GM12873 (cell line): ENCODE results near the gene TEX38.

Experiments
- TF ChIP-seq, protein P1 (sequence below): IDR thresholded peaks from 2 replicates; pipeline ENCODE4 v1.5.1; 2012; ENCODE audit warnings: low read depth, mild to moderate bottlenecking, moderate library complexity, low read length, control low read depth; ENCODE audit not compliant: insufficient read depth; ENCODE audit errors: missing control alignments

The TEX38 gene

DNA sequence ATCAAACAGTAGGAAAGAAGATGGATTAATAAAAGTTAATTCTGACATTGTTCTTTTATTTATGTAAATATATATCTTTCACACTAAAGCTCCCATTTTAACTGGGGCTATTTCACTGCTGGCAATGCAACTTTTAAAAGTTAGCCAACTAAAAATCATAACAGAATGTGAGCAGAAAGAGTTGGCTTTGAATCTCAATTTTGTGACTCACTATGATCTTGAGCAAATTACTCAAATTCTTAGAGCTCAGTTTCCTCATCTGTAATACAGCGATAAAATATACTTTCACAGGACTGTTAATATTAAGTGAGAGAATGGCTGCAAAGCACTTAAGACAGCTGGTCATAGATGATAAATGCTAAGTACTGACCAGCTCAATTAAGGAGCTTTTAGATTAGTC lies 36.5 kb downstream of the TEX38 start:
- TF ChIP-seq, protein P1, sequence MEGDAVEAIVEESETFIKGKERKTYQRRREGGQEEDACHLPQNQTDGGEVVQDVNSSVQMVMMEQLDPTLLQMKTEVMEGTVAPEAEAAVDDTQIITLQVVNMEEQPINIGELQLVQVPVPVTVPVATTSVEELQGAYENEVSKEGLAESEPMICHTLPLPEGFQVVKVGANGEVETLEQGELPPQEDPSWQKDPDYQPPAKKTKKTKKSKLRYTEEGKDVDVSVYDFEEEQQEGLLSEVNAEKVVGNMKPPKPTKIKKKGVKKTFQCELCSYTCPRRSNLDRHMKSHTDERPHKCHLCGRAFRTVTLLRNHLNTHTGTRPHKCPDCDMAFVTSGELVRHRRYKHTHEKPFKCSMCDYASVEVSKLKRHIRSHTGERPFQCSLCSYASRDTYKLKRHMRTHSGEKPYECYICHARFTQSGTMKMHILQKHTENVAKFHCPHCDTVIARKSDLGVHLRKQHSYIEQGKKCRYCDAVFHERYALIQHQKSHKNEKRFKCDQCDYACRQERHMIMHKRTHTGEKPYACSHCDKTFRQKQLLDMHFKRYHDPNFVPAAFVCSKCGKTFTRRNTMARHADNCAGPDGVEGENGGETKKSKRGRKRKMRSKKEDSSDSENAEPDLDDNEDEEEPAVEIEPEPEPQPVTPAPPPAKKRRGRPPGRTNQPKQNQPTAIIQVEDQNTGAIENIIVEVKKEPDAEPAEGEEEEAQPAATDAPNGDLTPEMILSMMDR = no peak

DNA sequence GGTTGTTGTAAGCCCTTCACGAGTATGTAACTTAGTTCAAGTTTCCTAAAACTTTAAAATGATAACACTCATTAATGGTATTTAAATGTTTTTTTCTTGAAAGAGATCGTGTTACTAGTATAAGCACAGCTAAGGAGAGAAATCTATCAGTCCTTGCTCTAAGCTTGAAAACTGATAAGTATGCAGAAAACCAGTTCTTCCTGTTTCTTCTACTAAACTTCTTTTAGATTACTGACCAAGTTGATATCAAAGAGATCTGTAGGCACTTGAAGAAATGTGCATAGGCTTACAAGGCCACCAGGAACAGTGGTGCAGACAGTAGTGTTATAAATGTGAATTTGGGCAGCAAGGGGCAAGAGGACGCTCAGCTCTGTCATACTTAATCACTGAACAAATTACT lies 43.3 kb downstream of the TEX38 start:
- TF ChIP-seq, protein P1 = no peak

DNA sequence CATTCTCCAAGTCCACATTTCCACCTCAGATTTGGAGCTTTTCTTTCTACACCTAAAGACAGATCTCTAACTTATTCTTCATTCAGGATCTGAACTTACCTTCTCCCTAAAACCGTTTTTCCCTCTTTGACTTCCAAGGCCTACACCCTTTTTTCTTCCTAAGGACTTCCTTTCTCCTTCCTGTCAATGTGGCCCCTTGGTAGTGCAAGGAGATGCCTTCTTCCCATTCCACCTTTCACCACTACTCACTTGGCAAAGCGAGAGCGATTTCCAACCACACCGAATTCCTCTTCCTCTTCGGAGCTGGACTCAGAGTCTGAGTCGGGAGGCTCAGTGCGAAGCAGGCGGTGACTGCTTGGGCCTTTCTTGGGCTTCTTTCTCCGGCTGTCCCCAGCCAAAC lies 46.0 kb downstream of the TEX38 start:
- TF ChIP-seq, protein P1 = no peak

DNA sequence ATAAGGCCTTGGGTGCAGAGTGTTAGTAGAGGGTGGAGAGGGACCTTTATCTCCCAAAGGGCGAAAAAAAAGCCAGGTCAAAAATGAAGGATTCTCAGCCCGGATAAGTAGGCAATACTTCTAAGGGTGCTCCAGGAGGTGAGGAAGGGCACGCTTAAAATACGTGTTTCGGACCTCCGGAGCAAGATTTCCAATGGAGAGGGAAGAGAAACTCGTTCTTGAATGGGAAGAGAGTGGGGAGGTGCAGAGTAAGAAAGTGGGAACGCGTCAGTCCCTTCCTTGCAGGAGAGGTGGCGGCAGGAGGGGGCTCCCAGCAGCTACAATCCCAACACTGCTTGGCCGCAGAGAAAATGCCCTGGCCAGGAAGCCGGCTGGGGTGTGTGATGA lies 46.7 kb downstream of the TEX38 start:
- TF ChIP-seq, protein P1 = no peak

DNA sequence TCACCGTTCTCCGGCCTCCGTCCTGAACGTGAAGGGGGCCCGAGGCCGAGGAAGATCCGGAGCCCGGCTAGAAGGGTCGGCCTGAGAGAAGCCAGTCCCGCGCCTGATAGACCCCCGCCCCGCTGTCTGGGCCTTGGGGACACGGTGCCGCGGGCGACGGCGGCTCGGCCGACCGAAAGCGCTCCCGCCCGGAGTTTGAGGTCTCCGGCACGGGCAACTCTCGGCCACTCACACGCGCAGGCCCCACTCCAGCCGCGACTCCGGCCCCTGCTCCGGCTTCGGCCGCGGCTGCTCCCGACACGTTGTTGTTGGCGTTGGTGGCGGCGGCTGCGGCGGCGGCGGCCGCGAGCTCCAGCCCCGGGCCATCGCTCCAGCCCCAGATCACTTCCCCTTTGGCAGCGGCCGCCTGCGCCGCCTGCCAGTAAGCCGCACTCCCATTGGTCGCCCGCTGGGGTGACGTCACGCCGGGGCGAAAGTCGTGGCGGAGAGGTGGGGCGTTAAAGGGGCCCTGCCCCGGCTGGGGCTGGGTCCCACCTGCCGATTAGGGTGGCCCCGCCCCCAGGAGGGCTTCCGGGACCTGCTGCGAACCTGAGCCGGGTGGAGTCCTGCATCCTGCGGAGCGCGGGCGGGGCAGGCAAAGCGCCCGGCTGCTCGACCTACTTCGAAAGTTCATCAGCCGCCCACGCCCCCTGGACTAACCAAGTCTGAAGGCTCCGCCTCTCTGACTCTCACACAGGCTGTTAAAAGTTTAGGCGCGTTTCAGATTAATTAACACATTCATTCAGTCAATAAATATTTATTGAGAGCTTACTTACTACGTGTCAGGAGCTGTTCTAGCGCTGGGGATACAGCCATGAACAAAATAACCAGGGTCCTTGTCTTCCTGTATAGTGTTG lies 47.3 kb downstream of the TEX38 start, which contains the start of gene EFCAB14:
Gene EFCAB14, minus strand, starts transcription at position 388 of the 896 bp plus-strand sequence. CDS start 1,027 bp downstream, outside the sequence.
- TF ChIP-seq, protein P1 = no peak

DNA sequence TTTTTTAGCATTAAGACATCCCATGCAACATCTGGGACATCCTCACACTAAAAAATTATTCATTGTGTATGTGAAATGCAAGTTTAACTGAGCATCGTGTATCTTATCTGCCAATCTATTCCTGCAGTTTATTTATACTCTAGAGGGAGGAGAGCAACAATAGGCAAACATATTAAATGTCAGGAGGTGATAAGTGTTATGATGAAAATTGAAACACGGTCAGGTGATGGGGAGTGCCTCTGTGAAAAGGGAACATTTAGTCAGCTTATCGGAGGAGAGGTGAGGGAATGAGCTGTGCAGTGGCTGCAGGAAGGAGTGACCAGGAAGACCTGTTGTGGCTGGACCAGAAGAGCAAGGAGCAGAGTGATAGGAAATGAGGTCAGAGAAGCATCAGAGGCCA lies 48.0 kb downstream of the TEX38 start:
- TF ChIP-seq, protein P1 = no peak

DNA sequence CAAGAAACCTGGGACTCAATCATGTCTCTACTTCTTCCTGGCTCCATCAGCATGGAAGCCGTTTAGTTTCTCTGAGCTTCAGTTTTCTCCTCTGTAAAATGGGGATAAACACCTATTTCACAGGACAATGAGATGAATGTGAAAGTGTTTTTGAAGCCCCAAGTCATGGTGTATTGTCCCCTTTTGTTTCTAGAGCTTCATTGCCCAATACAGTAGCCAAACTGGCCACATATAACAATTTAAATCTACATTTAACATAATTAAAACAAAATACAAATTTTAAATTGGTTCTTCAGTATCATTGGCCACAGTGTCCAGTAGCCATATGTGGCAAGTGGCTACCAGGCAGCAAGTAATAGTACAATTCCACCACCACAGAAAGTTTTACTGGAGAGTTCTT lies 49.5 kb downstream of the TEX38 start:
- TF ChIP-seq, protein P1 = no peak
